Measurements from ENCODE around the gene KTN1. TPM values are rescaled to one million over a fixed set of nuclear protein-coding genes. Genes with fewer than 3 reads are reported as not detected.

The KTN1 gene
- total RNA-seq, 2 experiments from 2014 or later = 107 to 113 TPM

- ChIA-PET POLR2A (no interaction called here), CTCF (no interaction called here)
- DNase-seq (no peak), ATAC-seq (no peak)
- Mint-ChIP-seq H3K9me3 (no peaks in the 10 kb centered on the region), H3K4me1 (ENCODE audit: low read depth) (peaks cover 9% of the 10 kb centered on the region), H3K4me3 (no peak overlapping the region), H3K27ac (peak overlapping the region; percentile 21), H3K27me3 (no peaks in the 10 kb centered on the region), H3K36me3 (ENCODE audit: low read depth) (peaks cover 38% of the 10 kb centered on the region)
- no peak for TF ChIP-seq CTCF (IDR thresholded peaks at IDR 0.05)
- intact Hi-C loops (cut with micrococcal nuclease) = no loop called here
Observed at GRCh38 chr14:55650992-55651391, 71.0 kb downstream of the KTN1 start.

- DNase-seq (no peak), ATAC-seq (no peak)
- peaks cover 37% of the 10 kb centered on the region for H3K36me3 Mint-ChIP-seq (ENCODE audit: low read depth)
- no peak overlapping the region for H3K4me3 Mint-ChIP-seq
- POLR2A ChIA-PET = no interaction called here
- CTCF ChIA-PET = no interaction called here
- no peak for TF ChIP-seq CTCF (IDR thresholded peaks at IDR 0.05)
- H3K27ac Mint-ChIP-seq = no peak overlapping the region
- H3K27me3 Mint-ChIP-seq = no peaks in the 10 kb centered on the region
- peaks cover 9% of the 10 kb centered on the region for H3K4me1 Mint-ChIP-seq (ENCODE audit: low read depth)
- H3K9me3 Mint-ChIP-seq = no peaks in the 10 kb centered on the region
- intact Hi-C loops (cut with micrococcal nuclease) = no loop called here
Observed at GRCh38 chr14:55654243-55654642, 74.2 kb downstream of the KTN1 start.

DNA sequence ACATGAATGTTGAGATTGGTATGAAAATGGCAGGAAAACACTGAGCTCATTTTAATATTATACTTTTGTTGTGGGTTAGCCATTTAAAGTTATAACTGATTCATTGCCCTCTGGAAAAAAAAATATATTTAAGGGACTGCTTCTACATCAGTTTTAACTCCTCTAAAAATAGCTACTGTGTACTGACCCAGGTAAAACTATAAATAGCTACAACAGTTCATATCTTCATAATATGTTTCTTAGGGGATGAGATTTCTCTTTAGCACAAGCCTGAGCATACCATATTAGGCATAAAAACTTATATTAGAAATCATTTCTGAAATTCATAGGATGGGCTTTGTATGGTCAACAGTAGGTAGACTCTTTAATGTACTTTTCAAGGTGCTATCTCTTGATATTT is 81.0 kb downstream of the KTN1 start:
- no peaks in the 10 kb centered on the region for H3K27me3 Mint-ChIP-seq
- H3K4me1 Mint-ChIP-seq (ENCODE audit: low read depth) = peaks cover 21% of the 10 kb centered on the region
- ATAC-seq (no peak), DNase-seq (no peak)
- ChIA-PET POLR2A (no interaction called here), CTCF (no interaction called here)
- H3K9me3 Mint-ChIP-seq = no peaks in the 10 kb centered on the region
- no peak overlapping the region for H3K27ac Mint-ChIP-seq
- H3K4me3 Mint-ChIP-seq = no peak overlapping the region
- TF ChIP-seq CTCF (IDR thresholded peaks at IDR 0.05) = no peak
- intact Hi-C loops (cut with micrococcal nuclease) = no loop called here
- H3K36me3 Mint-ChIP-seq (ENCODE audit: low read depth) = peaks cover 46% of the 10 kb centered on the region

DNA sequence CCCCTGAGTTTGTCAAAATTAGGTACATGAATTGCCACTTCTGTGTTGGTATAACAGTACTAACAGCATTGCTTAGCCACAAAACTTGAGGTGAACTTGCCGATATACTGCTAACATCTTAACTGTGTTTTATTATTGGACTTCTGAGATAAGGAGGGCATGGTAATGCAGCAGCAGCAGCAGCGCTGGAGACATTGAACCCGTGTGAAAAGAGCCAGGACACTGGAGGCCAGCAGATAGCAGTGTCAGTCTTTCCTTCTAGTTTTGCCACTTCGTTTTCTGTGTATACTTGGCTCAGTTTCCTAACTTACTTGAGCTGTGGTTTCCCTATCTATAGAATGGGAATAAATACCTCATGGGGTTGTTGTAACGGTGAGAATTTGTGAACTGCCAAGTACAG is 82.7 kb downstream of the KTN1 start:
- TF ChIP-seq CTCF (IDR thresholded peaks at IDR 0.05) = no peak
- Mint-ChIP-seq H3K9me3 (no peaks in the 10 kb centered on the region), H3K36me3 (ENCODE audit: low read depth) (peaks cover 50% of the 10 kb centered on the region), H3K27ac (no peak overlapping the region), H3K4me3 (no peak overlapping the region), H3K4me1 (ENCODE audit: low read depth) (peaks cover 24% of the 10 kb centered on the region), H3K27me3 (no peaks in the 10 kb centered on the region)
- intact Hi-C loops (cut with micrococcal nuclease) = no loop called here
- no peak for ATAC-seq
- no peak for DNase-seq
- ChIA-PET POLR2A (no interaction called here), CTCF (no interaction called here)

GRCh38 chr14:55665067-55665675 is 85.2 kb downstream of the KTN1 start:
- Mint-ChIP-seq H3K27ac (peak overlapping the region; percentile 32), H3K9me3 (no peaks in the 10 kb centered on the region), H3K36me3 (ENCODE audit: low read depth) (peaks cover 43% of the 10 kb centered on the region), H3K4me3 (no peak overlapping the region), H3K4me1 (ENCODE audit: low read depth) (peaks cover 21% of the 10 kb centered on the region), H3K27me3 (no peaks in the 10 kb centered on the region)
- DNase-seq (no peak), ATAC-seq (no peak)
- POLR2A ChIA-PET = no interaction called here
- intact Hi-C loops (cut with micrococcal nuclease) = no loop called here
- CTCF ChIA-PET = interaction anchor here (1.5 to 1.7 kb wide), 4 partner anchors 15 to 675 kb away, joined by 3 to 8 read pairs (median 4); no protein-coding TSS in a partner anchor
- no peak for TF ChIP-seq CTCF (IDR thresholded peaks at IDR 0.05)
